CD14-positive monocyte (primary cell): Measurements from ENCODE around the gene MEMO1. TPM values are rescaled to one million over a fixed set of nuclear protein-coding genes. Genes with fewer than 3 reads are reported as not detected.

Experiments used
- DNase-seq, 3 donors: peaks; one replicate each; pipeline ENCODE4 v3.0.0-alpha.2; 2011 to 2022
- H2AFZ ChIP-seq: 2 replicates; pipeline ENCODE4 v1.6.0; 2012; ENCODE audit warnings: mild to moderate bottlenecking, low read depth, low read length, inconsistent platforms; ENCODE audit not compliant: insufficient read depth, poor library complexity, severe bottlenecking
- H3K27ac ChIP-seq, 2 donors: 1 replicate in 1 of 2; 2 replicates in 1 of 2; pipeline ENCODE4 v1.5.1; 2012 to 2013; ENCODE audit warnings: low read length in 2 of 2, control low read depth in 1 of 2, inconsistent platforms in 1 of 2, low read depth in 1 of 2, mild to moderate bottlenecking in 1 of 2
- H3K27me3 ChIP-seq, 2 donors: one replicate each; pipeline versions ENCODE4 v1.6.0 to v1.6.1; 2011 to 2013; ENCODE audit warnings: low read length in 2 of 2; ENCODE audit not compliant: control insufficient read depth in 2 of 2, insufficient read depth in 2 of 2
- H3K36me3 ChIP-seq, 2 donors: replicated peaks in 1 of 2; 1 replicate in 1 of 2; 2 replicates in 1 of 2; pipeline versions ENCODE4 v1.5.1 to v1.6.1; 2012 to 2013; ENCODE audit warnings: low read length in 2 of 2, control low read depth in 1 of 2, inconsistent platforms in 1 of 2, mild to moderate bottlenecking in 1 of 2; ENCODE audit not compliant: insufficient read depth in 2 of 2, control insufficient read depth in 1 of 2
- H3K4me1 ChIP-seq, 2 donors: 1 replicate in 1 of 2; 2 replicates in 1 of 2; pipeline versions ENCODE4 v1.5.1 to v1.6.1; 2012 to 2013; ENCODE audit warnings: low read length in 2 of 2, control low read depth in 1 of 2, inconsistent platforms in 1 of 2, mild to moderate bottlenecking in 1 of 2, moderate library complexity in 1 of 2; ENCODE audit not compliant: insufficient read depth in 2 of 2, control insufficient read depth in 1 of 2
- H3K4me2 ChIP-seq: replicated peaks from 2 replicates; pipeline ENCODE3; 2012; ENCODE audit warnings: low read length, moderate library complexity, mild to moderate bottlenecking; ENCODE audit not compliant: poor library complexity, severe bottlenecking; ENCODE audit errors: extremely low read depth
- H3K4me3 ChIP-seq, 3 experiments: fragments of 200-600 bp in 1 of 3; sonication (generic) in 1 of 3; replicated peaks in 1 of 3; 1 replicate in 2 of 3; 2 replicates in 1 of 3; pipeline ENCODE4 v1.5.1; 2011 to 2013; ENCODE audit warnings: low read length in 3 of 3, mild to moderate bottlenecking in 3 of 3, control low read depth in 2 of 3, low read depth in 2 of 3, inconsistent platforms in 1 of 3, moderate library complexity in 1 of 3
- H3K79me2 ChIP-seq: 2 replicates; pipeline ENCODE4 v1.6.0; 2012; ENCODE audit warnings: mild to moderate bottlenecking, control low read depth, inconsistent platforms, low read length, moderate library complexity; ENCODE audit not compliant: insufficient read depth
- H3K9ac ChIP-seq: 2 replicates; pipeline ENCODE4 v1.6.0; 2017; ENCODE audit warnings: low read length, mild to moderate bottlenecking; ENCODE audit not compliant: insufficient read depth, poor library complexity, severe bottlenecking
- H3K9me3 ChIP-seq, 2 donors: replicated peaks in 1 of 2; 1 replicate in 1 of 2; 2 replicates in 1 of 2; pipeline versions ENCODE4 v1.5.1 to v1.6.1; 2012 to 2013; ENCODE audit warnings: low read length in 2 of 2, control low read depth in 1 of 2; ENCODE audit not compliant: control insufficient read depth in 1 of 2, insufficient read depth in 1 of 2
- H4K20me1 ChIP-seq: 2 replicates; pipeline ENCODE4 v1.6.0; 2012; ENCODE audit warnings: mild to moderate bottlenecking, low read length, control low read depth, moderate library complexity; ENCODE audit not compliant: insufficient read depth
- H3K27ac Mint-ChIP-seq, 7 donors: one replicate each; pipeline ENCODE4 v1.8.0; 2020; ENCODE audit warnings: mild to moderate bottlenecking in 7 of 7, mixed read lengths in 7 of 7, moderate library complexity in 6 of 7, inconsistent platforms in 2 of 7
- H3K27me3 Mint-ChIP-seq, 3 donors: one replicate each; pipeline ENCODE4 v1.8.0; 2021 to 2022; ENCODE audit warnings: low read depth in 3 of 3, mild to moderate bottlenecking in 3 of 3, mixed read lengths in 3 of 3, moderate library complexity in 3 of 3, inconsistent platforms in 1 of 3
- H3K36me3 Mint-ChIP-seq, 2 donors: one replicate each; pipeline ENCODE4 v1.8.0; 2020; ENCODE audit warnings: mixed read lengths in 2 of 2, inconsistent platforms in 1 of 2, mild to moderate bottlenecking in 1 of 2
- H3K4me1 Mint-ChIP-seq: one replicate; pipeline ENCODE4 v1.8.0; 2020; ENCODE audit warnings: mild to moderate bottlenecking, mixed read lengths
- H3K4me3 Mint-ChIP-seq, 2 donors: one replicate each; pipeline ENCODE4 v1.8.0; 2020; ENCODE audit warnings: mild to moderate bottlenecking in 2 of 2, mixed read lengths in 2 of 2, moderate library complexity in 1 of 2
- H3K9me3 Mint-ChIP-seq, 7 donors: one replicate each; pipeline ENCODE4 v1.8.0; 2020 to 2022; ENCODE audit warnings: mixed read lengths in 7 of 7, mild to moderate bottlenecking in 6 of 7, moderate library complexity in 6 of 7, inconsistent platforms in 2 of 7
- WGBS: methylation state at CpG from one replicate; pipeline ENCODE4 v1.1.5; 2013; ENCODE audit warnings: missing lambda C conversion rate; ENCODE audit not compliant: insufficient coverage; 5-methylcytosine and 5-hydroxymethylcytosine counted together
- intact Hi-C, 2 donors: fragments of 100-400 bp; cut with micrococcal nuclease; formaldehyde crosslinking; loops; one replicate each; pipeline versions ENCODE4 v1.15.0 to v1.15.1; 2023
- polyA plus RNA-seq, 3 donors: library from polyadenylated mRNA; depleted of rRNA in 1 of 3; unstranded in 2 of 3; stranded (reverse) in 1 of 3; fragments of 300-500 nt in 2 of 3; fragments of >200 nt in 1 of 3; fragmentation: Illumina TruSeq in 2 of 3; gene quantifications; 1 replicate in 2 of 3; 2 replicates in 1 of 3; pipeline ENCODE4 v1.2.3, GENCODE V29; 2012 to 2021
- TF ChIP-seq, protein P1 (sequence below): fragments of 200-600 bp; IDR thresholded peaks from one replicate; pipeline ENCODE4 v1.8.0; 2022; ENCODE audit warnings: antibody characterized with exemption, mild to moderate bottlenecking

MEMO1 gene
- polyA plus RNA-seq, 3 donors = 49.5 to 63.7 (median 57.0) TPM

- peak overlapping the region in 1 of 2 donors; percentile 69 for H3K27ac ChIP-seq
- Mint-ChIP-seq H3K27ac (peak overlapping the region in 4 of 7 donors; percentile 1 to 69 (median 24)), H3K4me1 (peaks cover 35% of the 10 kb centered on the region), H3K4me3 (no peak overlapping the region), H3K27me3 (no peaks in the 10 kb centered on the region), H3K36me3 (peaks cover 31 to 51% of the 10 kb centered on the region in 2 donors), H3K9me3 (peaks cover 16 to 30% (median 19%) of the 10 kb centered on the region in 7 donors)
- H3K36me3 ChIP-seq = peaks cover 4 to 34% of the 10 kb centered on the region in 2 donors
- WGBS = 100% methylated on average over 1 of the region's 2 CpGs
- H3K4me3 ChIP-seq = no peak overlapping the region
- no peak overlapping the region for H2AFZ ChIP-seq
- H4K20me1 ChIP-seq = peaks cover 5% of the 10 kb centered on the region
- H3K27me3 ChIP-seq = no peaks in the 10 kb centered on the region
- H3K79me2 ChIP-seq = peaks cover 47% of the 10 kb centered on the region
- H3K9me3 ChIP-seq = peaks cover 0 to 15% of the 10 kb centered on the region in 2 donors
- TF ChIP-seq, protein P1, sequence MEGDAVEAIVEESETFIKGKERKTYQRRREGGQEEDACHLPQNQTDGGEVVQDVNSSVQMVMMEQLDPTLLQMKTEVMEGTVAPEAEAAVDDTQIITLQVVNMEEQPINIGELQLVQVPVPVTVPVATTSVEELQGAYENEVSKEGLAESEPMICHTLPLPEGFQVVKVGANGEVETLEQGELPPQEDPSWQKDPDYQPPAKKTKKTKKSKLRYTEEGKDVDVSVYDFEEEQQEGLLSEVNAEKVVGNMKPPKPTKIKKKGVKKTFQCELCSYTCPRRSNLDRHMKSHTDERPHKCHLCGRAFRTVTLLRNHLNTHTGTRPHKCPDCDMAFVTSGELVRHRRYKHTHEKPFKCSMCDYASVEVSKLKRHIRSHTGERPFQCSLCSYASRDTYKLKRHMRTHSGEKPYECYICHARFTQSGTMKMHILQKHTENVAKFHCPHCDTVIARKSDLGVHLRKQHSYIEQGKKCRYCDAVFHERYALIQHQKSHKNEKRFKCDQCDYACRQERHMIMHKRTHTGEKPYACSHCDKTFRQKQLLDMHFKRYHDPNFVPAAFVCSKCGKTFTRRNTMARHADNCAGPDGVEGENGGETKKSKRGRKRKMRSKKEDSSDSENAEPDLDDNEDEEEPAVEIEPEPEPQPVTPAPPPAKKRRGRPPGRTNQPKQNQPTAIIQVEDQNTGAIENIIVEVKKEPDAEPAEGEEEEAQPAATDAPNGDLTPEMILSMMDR = no peak
- no peak overlapping the region for H3K4me2 ChIP-seq
- no peak overlapping the region for H3K9ac ChIP-seq
- intact Hi-C loops = no loop called here
- peaks cover 21 to 23% of the 10 kb centered on the region in 2 donors for H3K4me1 ChIP-seq
- DNase-seq = no peak
Measured at GRCh38 chr2:31894656-31895055, 116.2 kb downstream of the MEMO1 start.

- peaks cover 48% of the 10 kb centered on the region for H3K79me2 ChIP-seq
- peaks cover 4 to 24% of the 10 kb centered on the region in 2 donors for H3K36me3 ChIP-seq
- TF ChIP-seq, protein P1 = no peak
- Mint-ChIP-seq H3K4me3 (peak overlapping the region in 1 of 2 donors; percentile 35), H3K36me3 (peaks cover 19 to 38% of the 10 kb centered on the region in 2 donors), H3K27ac (peak overlapping the region in 6 of 7 donors; percentile 15 to 82 (median 72)), H3K4me1 (peaks cover 42% of the 10 kb centered on the region), H3K27me3 (no peaks in the 10 kb centered on the region), H3K9me3 (peaks cover 7 to 15% (median 10%) of the 10 kb centered on the region in 7 donors)
- H3K27ac ChIP-seq = peak overlapping the region in 1 of 2 donors; percentile 69
- H3K4me1 ChIP-seq = peaks cover 28 to 31% of the 10 kb centered on the region in 2 donors
- H3K9ac ChIP-seq = no peak overlapping the region
- intact Hi-C loops = no loop called here
- H3K4me3 ChIP-seq = no peak overlapping the region
- H3K9me3 ChIP-seq = peaks cover 0 to 11% of the 10 kb centered on the region in 2 donors
- no CpG with 5 or more reads among the region's 1 CpG for WGBS
- peak; percentile 11 to 55 (median 33) for DNase-seq
- no peak overlapping the region for H2AFZ ChIP-seq
- H3K27me3 ChIP-seq = no peaks in the 10 kb centered on the region
- H4K20me1 ChIP-seq = peaks cover 14% of the 10 kb centered on the region
- peak overlapping the region; percentile 26 for H3K4me2 ChIP-seq
Measured at GRCh38 chr2:31893094-31893493, 117.7 kb downstream of the MEMO1 start.
